K562 (cell line): Measurements from ENCODE around the gene PSMA5. TPM values are rescaled to one million over a fixed set of nuclear protein-coding genes. Genes with fewer than 3 reads are reported as not detected.

ENCODE experiments used
- ATAC-seq: fragments of 200-7000 bp; cut with Tn5 transposase; 3 replicates; pipeline ENCODE4 v1.9.1; 2020; ENCODE audit warnings: moderate library complexity
- BruUV-seq: library from RNA; stranded (reverse); fragments of 400-500 nt; replicated peaks from 2 replicates; lab custom pipeline; 2021; lab: Mats Ljungman, UMichigan
- CTCF ChIA-PET: fragments of 300-600 bp; formaldehyde crosslinking; extraction: SDS; loops from one replicate; lab custom pipeline; 2021; ENCODE audit warnings: low intra/inter-chr PET ratio; lab: Yijun Ruan, JAX
- POLR2A ChIA-PET: fragments of 300-600, 350-650 bp; sonication (Branson Sonifier 250); formaldehyde crosslinking; extraction: SDS; loops from one replicate; lab custom pipeline; 2021; ENCODE audit warnings: antibody characterized with exemption, inconsistent platforms; lab: Yijun Ruan, JAX
- DNase-seq, 4 experiments: peaks; one replicate each; pipeline versions ENCODE4 v3.0.0 to v3.0.0-alpha.2; 2011 to 2018; ENCODE audit warnings: low spot score in 3 of 4, mixed read lengths in 3 of 4; ENCODE audit errors: extremely low read depth in 1 of 4
- FAIRE-seq: peaks from 2 replicates; lab custom pipeline; 2011; peaks lifted over from hg19 to GRCh38; lab: Jason Lieb, UNC
- H2AFZ ChIP-seq: 2 replicates; pipeline ENCODE4 v1.6.0; 2011; ENCODE audit warnings: low read depth, low read length, control low read depth, inconsistent platforms
- H3K27ac ChIP-seq: fragments of 200-600 bp; 3 replicates; pipeline ENCODE4 v1.8.0; 2011; ENCODE audit warnings: low read depth, mild to moderate bottlenecking, control low read depth, inconsistent platforms, low read length, moderate library complexity, mixed read lengths; ENCODE audit errors: extremely low read depth
- H3K27me3 ChIP-seq, 2 experiments: fragments of 300-600 bp in 1 of 2; 2 replicates in 1 of 2; 3 replicates in 1 of 2; pipeline versions ENCODE4 v1.6.0 to v1.8.0; 2011; ENCODE audit warnings: inconsistent platforms in 2 of 2, low read length in 2 of 2, mild to moderate bottlenecking in 1 of 2, mixed read lengths in 1 of 2, moderate library complexity in 1 of 2; ENCODE audit not compliant: control insufficient read depth in 2 of 2, insufficient read depth in 2 of 2
- H3K36me3 ChIP-seq: fragments of 300-600 bp; 3 replicates; pipeline ENCODE4 v1.8.0; 2011; ENCODE audit warnings: mild to moderate bottlenecking, low read length, inconsistent platforms; ENCODE audit not compliant: control insufficient read depth, insufficient read depth
- H3K4me1 ChIP-seq, 2 experiments: fragments of 200-600 bp in 1 of 2; replicated peaks in 1 of 2; 2 replicates in 1 of 2; 3 replicates in 1 of 2; pipeline versions ENCODE4 v1.5.1 to v1.8.0; 2011; ENCODE audit warnings: inconsistent platforms in 2 of 2, low read length in 2 of 2, mild to moderate bottlenecking in 1 of 2, mixed read lengths in 1 of 2, moderate library complexity in 1 of 2; ENCODE audit not compliant: control insufficient read depth in 2 of 2, insufficient read depth in 2 of 2
- H3K4me2 ChIP-seq: 2 replicates; pipeline ENCODE4 v1.6.1; 2011; ENCODE audit warnings: low read length, control low read depth, inconsistent platforms, mixed read lengths; ENCODE audit not compliant: insufficient read depth
- H3K4me3 ChIP-seq: fragments of 200-600 bp; sonication (generic), shearing (Covaris generic); 2 replicates; pipeline ENCODE4 v1.5.1; 2016; ENCODE audit warnings: control low read depth, inconsistent platforms
- H3K79me2 ChIP-seq: fragments of 200-600 bp; 3 replicates; pipeline ENCODE4 v1.8.0; 2011; ENCODE audit warnings: low read length, inconsistent platforms; ENCODE audit not compliant: control insufficient read depth, insufficient read depth
- H3K9ac ChIP-seq, 2 experiments: 2 replicates each; pipeline versions ENCODE4 v1.6.0 to v1.6.1; 2011; ENCODE audit warnings: low read depth in 2 of 2, low read length in 2 of 2, control low read depth in 1 of 2, inconsistent platforms in 1 of 2, mild to moderate bottlenecking in 1 of 2, mixed read lengths in 1 of 2; ENCODE audit not compliant: insufficient read depth in 1 of 2
- H3K9me1 ChIP-seq: one replicate; pipeline ENCODE4 v1.6.0; 2011; ENCODE audit warnings: inconsistent platforms, mild to moderate bottlenecking, low read length, moderate library complexity; ENCODE audit not compliant: control insufficient read depth, insufficient read depth
- H3K9me3 ChIP-seq: replicated peaks from 2 replicates; pipeline ENCODE4 v1.5.1; 2011; ENCODE audit warnings: low read depth, low read length, inconsistent platforms; ENCODE audit not compliant: control insufficient read depth, insufficient read depth
- H4K20me1 ChIP-seq: replicated peaks from 2 replicates; pipeline ENCODE4 v1.6.1; 2011; ENCODE audit warnings: low read length, inconsistent platforms, mixed read lengths; ENCODE audit not compliant: control insufficient read depth, insufficient read depth
- ARID1B ChIP-seq: fragments of 450-650 bp; IDR thresholded peaks from 2 replicates; pipeline ENCODE4 v1.6.1; 2016; ENCODE audit warnings: antibody characterized with exemption, mild to moderate bottlenecking, inconsistent platforms
- CREB1 ChIP-seq, 2 experiments: sonication (generic) in 1 of 2; formaldehyde crosslinking in 1 of 2; IDR thresholded peaks; 2 replicates each; pipeline versions ENCODE4 v1.6.1 to v1.8.0; 2012 to 2022; ENCODE audit warnings: inconsistent platforms in 1 of 2, mild to moderate bottlenecking in 1 of 2, missing genetic modification reagents in 1 of 2, moderate library complexity in 1 of 2
- DIDO1 ChIP-seq: fragments of 450-650 bp; IDR thresholded peaks from 2 replicates; pipeline ENCODE4 v1.6.1; 2016; ENCODE audit warnings: low read depth, missing biosample characterization, missing genetic modification characterization
- E2F1 ChIP-seq: sonication (generic); formaldehyde crosslinking; IDR thresholded peaks from 2 replicates; pipeline ENCODE4 v1.8.1; 2023; ENCODE audit warnings: mild to moderate bottlenecking, missing genetic modification reagents, moderate library complexity
- GABPB1 ChIP-seq: sonication (generic); formaldehyde crosslinking; IDR thresholded peaks from 2 replicates; pipeline ENCODE4 v1.8.0; 2022; ENCODE audit warnings: mild to moderate bottlenecking, missing genetic modification reagents
- GATAD2B ChIP-seq: fragments of 450-650 bp; IDR thresholded peaks from 2 replicates; pipeline ENCODE4 v1.6.1; 2017; ENCODE audit warnings: mild to moderate bottlenecking, borderline replicate concordance
- NFE2 ChIP-seq: IDR thresholded peaks from 2 replicates; pipeline ENCODE4 v1.6.1; 2014; ENCODE audit warnings: antibody characterized with exemption, low read depth
- NFE2L1 ChIP-seq: fragments of 450-650 bp; IDR thresholded peaks from 2 replicates; pipeline ENCODE4 v1.6.1; 2016; ENCODE audit warnings: missing genetic modification characterization, low read depth, mild to moderate bottlenecking, missing compliant biosample characterization, moderate library complexity, borderline replicate concordance
- NFRKB ChIP-seq: fragments of 450-650 bp; IDR thresholded peaks from 2 replicates; pipeline ENCODE4 v1.6.1; 2016; ENCODE audit warnings: low read depth
- NR4A1 ChIP-seq, 2 experiments: fragments of 250-450 bp in 1 of 2; fragments of 450-650 bp in 1 of 2; sonication (Bioruptor Pico) in 1 of 2; IDR thresholded peaks; 2 replicates each; pipeline versions ENCODE4 v1.4.0 to v1.6.1; 2016 to 2020; ENCODE audit warnings: mild to moderate bottlenecking in 2 of 2, missing compliant biosample characterization in 1 of 2, missing genetic modification characterization in 1 of 2, moderate library complexity in 1 of 2
- SMARCC2 ChIP-seq: fragments of 450-650 bp; IDR thresholded peaks from 2 replicates; pipeline ENCODE4 v1.6.1; 2017; ENCODE audit warnings: antibody characterized with exemption, moderate library complexity, mild to moderate bottlenecking, low read depth
- SMC3 ChIP-seq: conservative IDR thresholded peaks from 2 replicates; pipeline ENCODE4 v1.6.1; 2011; ENCODE audit warnings: low read depth, low read length, improper control_type of control experiment; ENCODE audit not compliant: insufficient read depth
- SRF ChIP-seq, 2 experiments: fragments of 250-450, 450-650 bp in 1 of 2; sonication (Bioruptor Pico) in 1 of 2; sonication (generic) in 1 of 2; formaldehyde crosslinking; IDR thresholded peaks; 2 replicates each; pipeline versions ENCODE4 v1.5.0 to v1.5.1; 2020 to 2022; ENCODE audit warnings: mild to moderate bottlenecking in 1 of 2, missing genetic modification reagents in 1 of 2
- STAT5A ChIP-seq: IDR thresholded peaks from 2 replicates; pipeline ENCODE4 v1.6.1; 2012; ENCODE audit warnings: low read length, inconsistent platforms, borderline replicate concordance
- ZNF316 ChIP-seq: fragments of 450-650 bp; IDR thresholded peaks from 2 replicates; pipeline ENCODE4 v1.6.1; 2016
- ZNF449 ChIP-seq: fragments of 250-450 bp; sonication (Bioruptor Pico); IDR thresholded peaks from 2 replicates; pipeline ENCODE4 v1.8.0; 2022; ENCODE audit warnings: moderate library complexity, mild to moderate bottlenecking, inconsistent platforms
- whole genome bisulfite sequencing: fragments of 100-300 bp; shearing (Covaris generic); methylation state at CpG from one replicate; pipeline ENCODE4 v1.1.6; 2016; ENCODE audit warnings: low coverage, mixed read lengths; ENCODE audit not compliant: insufficient coverage; ENCODE audit errors: missing lambda C conversion rate; 5-methylcytosine and 5-hydroxymethylcytosine counted together
- in situ Hi-C: fragments of 300-500 bp; cut with MboI; formaldehyde crosslinking; loops from 4 replicates; pipeline ENCODE4 v1.15.0; 2018; ENCODE audit warnings: inconsistent platforms, mixed read lengths
- intact Hi-C: fragments of 100-400 bp; cut with micrococcal nuclease; formaldehyde crosslinking; loops from 2 replicates; pipeline ENCODE4 v1.14.2; 2022
- polyA plus RNA-seq, 8 experiments: library from polyadenylated mRNA; depleted of rRNA in 4 of 8; stranded (reverse) in 5 of 8; unstranded in 3 of 8; fragments of >200 nt; fragmentation: Nextera tagmentation in 2 of 8; fragmentation: Illumina TruSeq in 1 of 8; extraction: Ambion mirVana in 2 of 8; extraction: Trizol in 1 of 8; gene quantifications; 2 replicates each; pipeline versions ENCODE4 v1.2.1 to v1.2.3, GENCODE V29; 2011 to 2014; ENCODE audit warnings: inconsistent platforms in 1 of 8, missing spikeins in 1 of 8
- total RNA-seq, 7 experiments: library from RNA; depleted of rRNA in 6 of 7; stranded (reverse); fragments of >200 nt in 6 of 7; fragmentation: Illumina TruSeq in 2 of 7; extraction: Trizol in 2 of 7; gene quantifications; 2 replicates each; pipeline versions ENCODE4 v1.2.1 to v1.2.3, GENCODE V29; 2011 to 2021; ENCODE audit warnings: low replicate concordance in 1 of 7

The PSMA5 gene
- total and polyA plus RNA-seq, 9 of the 15 experiments (the other 6 are each of a cell fraction or from before 2014, with no cell fraction given): 82.6 to 542 (median 287) TPM

GRCh38 chr1:109398343-109399225 is 27.7 kb downstream of the PSMA5 start:
- CTCF ChIA-PET: interaction anchor here (0.6 to 5.5 kb wide), 9 partner anchors 54 to 198 kb away, joined by 3 to 91 read pairs (median 4); partner anchors contain the start of gene PSRC1
- in situ Hi-C loops (no loop called here), intact Hi-C loops (loop anchor here (1.0 to 5.0 kb wide), 6 partner anchors 36 to 197 kb away; partner anchors contain the start of gene PSRC1)
- peak overlapping the region; percentile 87 for H3K4me2 ChIP-seq
- H3K27ac ChIP-seq: peak overlapping the region; percentile 9; the same call in 2 of the 3 replicates
- FAIRE-seq: no peak
- H3K9ac ChIP-seq: peak overlapping the region; percentile 45 to 90
- WGBS: 51% methylated on average over 18 of the region's 18 CpGs
- POLR2A ChIA-PET: interaction anchor here (0.6 to 4.1 kb wide), 25 partner anchors 8 to 363 kb away, joined by 3 to 16 read pairs (median 4); partner anchors contain the start of genes AMPD2, GNAT2, PSMA5 and PSRC1
- peak; percentile 2 for ATAC-seq
- H3K9me3 ChIP-seq: no peaks in the 10 kb centered on the region
- H3K27me3 ChIP-seq: no peaks in the 10 kb centered on the region
- no peak for DNase-seq
- no TSS peak for BruUV-seq
- no peaks in the 10 kb centered on the region for H4K20me1 ChIP-seq
- H3K79me2 ChIP-seq: peaks cover 40% of the 10 kb centered on the region
- peak overlapping the region; percentile 55 for H3K4me3 ChIP-seq
- peaks cover 25 to 29% of the 10 kb centered on the region in 2 experiments for H3K4me1 ChIP-seq
- H2AFZ ChIP-seq: peak overlapping the region; percentile 89
- H3K9me1 ChIP-seq: no peaks in the 10 kb centered on the region
- peaks cover 30% of the 10 kb centered on the region for H3K36me3 ChIP-seq
- TF ChIP-seq DIDO1 (no peak), SRF (CRISPR knock-in tag; IDR thresholded peaks at IDR 0.05) (0 out of 4 replicates have a peak, but pooled peaks of 1 of the 2 experiments have one; percentile 36), E2F1 (CRISPR knock-in tag) (peak; percentile 64; the same call in 1 of the 2 replicates), SMARCC2 (no peak), NR4A1 (CRISPR knock-in tag; IDR thresholded peaks at IDR 0.05) (0 out of 2 replicates have a peak, but pooled peaks have one; percentile 44), NR4A1 (tag; IDR thresholded peaks at IDR 0.05) (no peak), NFE2L1 (tag) (peak; percentile 69; the same call in 1 of the 2 replicates), CREB1 (IDR thresholded peaks at IDR 0.05) (no peak), CREB1 (CRISPR knock-in tag; IDR thresholded peaks at IDR 0.05) (no peak), NFRKB (no peak), ZNF316 (peak; percentile 62; the same call in 1 of the 2 replicates), ARID1B (no peak), GABPB1 (CRISPR knock-in tag) (0 out of 2 replicates have a peak, but pooled peaks have one; percentile 13), SMC3 (no peak), ZNF449 (CRISPR knock-in tag) (no peak), STAT5A (no peak), NFE2 (peak; percentile 37), GATAD2B (0 out of 2 replicates have a peak, but pooled peaks have one; percentile 11)
